CD4-positive, alpha-beta T cell treated with Interleukin-10 for 1 hour (primary cell): ENCODE measurements around the gene SPEN.
"Not testable (repeated sequence)": the region's sequence is repeated elsewhere in the genome, so short reads cannot be mapped to it uniquely, and the experiment has no call there.

Experiments used
- DNase-seq: peaks from one replicate; pipeline ENCODE4 v3.0.0-alpha.2; 2020

SPEN gene

GRCh38 chr1:15833842-15834405, 13.6 kb upstream of the SPEN start:
- no peak for DNase-seq

- peak; percentile 90 for DNase-seq
Measured at GRCh38 chr1:15834406-15835204, 12.9 kb upstream of the SPEN start.

DNA sequence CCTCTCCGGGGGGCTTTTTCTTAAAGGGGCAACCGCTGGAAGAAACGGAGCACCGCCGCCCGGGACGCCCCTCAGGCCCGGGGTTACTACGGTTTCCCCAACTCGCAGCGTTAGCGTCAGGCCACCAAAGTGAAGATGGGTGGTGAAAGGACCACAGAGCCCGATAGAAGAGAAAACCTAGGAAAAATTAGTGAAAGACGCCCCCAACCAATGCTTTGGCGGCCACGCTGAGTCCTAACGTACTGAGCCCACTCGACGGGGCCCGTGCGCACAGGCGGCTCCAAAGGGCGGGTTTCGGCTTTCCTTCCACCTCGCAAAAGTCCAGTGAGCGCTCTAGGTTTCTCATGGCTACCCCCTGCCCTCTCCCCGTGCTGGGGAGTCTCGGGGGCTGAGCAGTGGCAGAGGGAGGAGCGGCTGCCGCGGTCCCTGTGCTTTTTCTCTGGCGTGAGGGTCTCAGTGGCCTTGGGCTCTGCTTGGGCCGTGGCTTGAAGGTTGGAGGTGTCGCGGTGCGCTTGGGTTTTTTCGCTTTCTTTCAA, 12.2 kb upstream of the SPEN start:
- no peak for DNase-seq

GRCh38 chr1:15835741-15836510, 11.6 kb upstream of the SPEN start:
- DNase-seq, result peak; percentile 99

DNA sequence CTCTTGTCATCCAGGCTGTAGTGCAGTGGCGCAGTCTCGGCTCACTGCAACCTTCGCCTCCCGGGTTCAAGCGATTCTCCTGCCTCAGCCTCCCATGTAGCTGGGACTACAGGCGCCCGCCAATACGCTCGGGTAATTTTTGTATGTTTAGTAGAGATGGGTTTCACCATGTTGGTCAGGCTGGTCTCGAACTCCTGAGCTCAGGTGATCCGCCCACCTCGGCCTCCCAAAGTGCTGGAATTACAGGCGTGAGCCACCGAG, 11.1 kb upstream of the SPEN start:
- DNase-seq, result not testable (repeated sequence)

DNA sequence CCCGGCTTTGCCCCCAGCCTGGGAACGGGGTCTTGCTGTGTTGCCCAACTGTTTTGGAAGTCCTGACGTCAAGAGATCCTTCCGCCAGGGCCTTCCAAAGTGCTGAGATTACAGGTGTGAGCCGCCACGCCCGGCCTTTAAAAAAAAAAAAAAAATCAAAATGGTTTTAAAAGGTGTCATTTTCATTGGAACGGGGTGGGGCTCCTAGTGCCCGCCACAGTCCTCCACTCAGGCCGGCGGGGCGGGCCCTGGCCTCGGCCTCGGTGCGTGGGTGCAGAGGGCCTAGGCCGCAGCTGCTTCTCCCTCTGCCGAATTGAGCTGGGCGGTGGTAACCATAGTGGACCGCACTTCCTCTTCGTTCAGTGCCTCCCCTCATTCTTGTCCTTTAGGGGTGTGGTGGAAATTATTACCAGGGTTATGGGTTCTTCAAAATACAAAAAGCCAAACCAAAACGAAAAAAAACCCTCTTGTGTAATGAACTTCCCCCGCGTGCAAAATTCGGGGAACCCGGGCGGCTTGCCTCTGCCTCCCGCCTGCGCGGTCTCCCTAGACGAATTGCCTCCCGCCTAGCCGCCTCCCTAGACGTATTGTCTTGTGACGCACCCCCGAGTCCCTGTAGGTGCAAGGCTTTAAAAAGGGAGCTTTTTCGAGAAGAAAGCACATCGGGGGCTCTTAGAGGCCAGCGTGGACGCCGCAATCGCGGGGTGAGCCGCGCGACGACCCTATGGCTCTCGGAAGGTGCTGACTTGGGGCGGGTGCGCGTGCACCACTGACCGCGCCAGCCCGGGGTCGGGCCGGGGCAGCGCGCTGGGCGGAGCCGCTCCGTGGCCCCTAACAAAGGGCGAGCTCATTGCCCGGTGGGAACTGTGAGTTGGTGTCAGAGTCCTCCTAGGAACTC, 10.5 kb upstream of the SPEN start:
- DNase-seq, result peak; percentile 68

DNA sequence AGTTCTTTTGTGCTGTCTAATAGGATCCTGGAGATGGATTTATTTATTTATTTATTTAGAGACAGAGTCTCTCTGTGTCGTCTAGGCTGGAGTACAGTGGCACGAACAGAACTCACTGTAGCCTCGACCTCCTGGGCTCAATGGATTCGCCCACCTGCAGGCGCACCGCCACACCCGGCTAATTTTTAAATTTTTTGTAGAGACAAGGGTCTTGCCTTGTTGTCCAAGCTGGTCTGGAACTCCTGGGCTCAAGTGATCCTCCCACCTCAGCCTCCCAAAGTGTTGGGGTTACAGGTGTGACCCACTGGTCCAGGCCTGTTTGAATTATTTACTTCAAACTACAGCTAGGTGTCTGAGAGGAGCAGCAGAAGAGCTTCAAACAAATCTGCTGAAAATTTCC, 9.6 kb upstream of the SPEN start:
- DNase-seq, result no peak

GRCh38 chr1:15838721-15839120, 8.8 kb upstream of the SPEN start:
- DNase-seq, result no peak

- DNase-seq, result no peak
Measured at GRCh38 chr1:15843826-15844572, 3.5 kb upstream of the SPEN start.

- DNase-seq, result not testable (repeated sequence)
Measured at GRCh38 chr1:15846056-15846455, 1.5 kb upstream of the SPEN start.

GRCh38 chr1:15847893-15848142, 311 bp downstream of the SPEN start:
- no peak for DNase-seq

DNA sequence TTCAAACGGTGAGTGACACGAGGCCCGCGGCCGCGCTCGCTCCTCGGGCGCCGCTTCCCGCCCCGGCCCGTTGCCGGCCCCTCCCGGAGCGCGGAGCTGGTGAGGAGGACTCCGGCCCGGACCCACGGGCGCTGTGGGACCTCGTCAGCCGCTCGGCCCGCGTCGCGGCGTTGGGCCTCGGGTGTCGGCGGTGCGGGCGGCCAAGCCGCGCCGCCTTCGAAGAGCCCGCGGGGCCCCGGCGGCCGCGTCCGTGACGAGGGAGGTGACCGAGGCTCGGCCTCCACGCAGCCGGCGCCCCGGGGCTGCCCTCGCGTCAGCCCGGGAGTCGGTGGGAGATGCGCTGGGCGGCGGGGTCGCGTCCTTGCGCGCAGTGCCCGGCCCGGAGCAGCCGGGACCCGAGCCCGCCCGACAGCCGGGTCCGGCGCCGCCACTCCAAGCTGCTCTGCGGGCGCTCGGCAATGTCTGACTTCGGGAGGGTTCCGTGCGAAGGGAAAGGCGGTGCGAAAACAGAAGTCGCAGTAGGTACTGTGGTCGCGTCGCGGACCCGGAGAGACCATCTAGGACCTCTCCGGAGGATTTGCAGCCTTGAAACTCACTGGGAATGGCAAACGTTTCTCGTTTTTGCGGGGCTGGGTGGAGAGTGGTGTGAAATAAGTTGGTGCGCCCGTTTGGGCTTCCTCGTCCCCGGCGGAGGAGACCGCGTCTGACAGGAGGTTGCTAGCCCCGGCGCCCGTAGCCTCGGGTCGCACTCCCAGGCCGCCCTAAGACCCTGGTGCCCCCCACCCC, 829 bp downstream of the SPEN start:
- peak; percentile 48 for DNase-seq

- DNase-seq, result peak; percentile 77
Measured at GRCh38 chr1:15848929-15849774, 1.6 kb downstream of the SPEN start.

- peak; percentile 19 for DNase-seq
Measured at GRCh38 chr1:15849775-15850324, 2.3 kb downstream of the SPEN start.

GRCh38 chr1:15850471-15851001, 3.0 kb downstream of the SPEN start:
- DNase-seq, result no peak

GRCh38 chr1:15851210-15852035, 3.9 kb downstream of the SPEN start:
- DNase-seq, result no peak

DNA sequence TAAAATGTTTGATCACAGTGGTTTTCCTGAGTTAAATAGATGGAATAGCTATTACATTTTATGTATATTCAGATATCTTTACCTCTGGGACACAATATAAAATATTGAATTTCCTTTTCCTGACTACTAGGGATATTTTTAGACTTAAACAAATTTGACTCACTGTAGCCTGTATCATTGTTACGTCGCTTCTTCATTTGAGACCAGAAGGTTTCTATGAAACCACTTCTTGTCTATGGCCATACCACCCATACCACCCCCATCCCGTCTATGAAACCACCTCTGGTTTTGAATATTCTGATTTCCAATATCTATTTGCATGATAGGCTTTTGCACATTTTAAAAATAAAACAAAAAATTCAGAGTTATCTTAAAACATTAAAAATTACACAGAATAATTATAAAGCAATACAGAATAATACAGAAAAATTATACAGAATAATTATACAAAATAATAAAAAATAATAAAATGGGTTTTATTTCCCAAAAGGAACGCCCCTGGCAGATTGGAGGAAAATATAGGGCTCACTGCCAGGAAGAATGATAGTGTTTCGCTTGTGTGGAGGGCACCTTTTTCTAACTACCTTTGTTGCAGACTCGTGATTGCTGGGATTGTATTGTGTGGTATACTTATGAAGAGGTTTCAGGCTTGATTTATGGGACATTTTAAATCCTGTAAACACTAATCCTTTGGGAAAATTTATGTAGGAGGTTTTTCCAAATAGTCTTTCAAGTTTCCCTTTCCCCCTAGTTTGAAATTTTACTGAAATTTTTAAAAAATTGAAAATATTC, 4.7 kb downstream of the SPEN start:
- no peak for DNase-seq

DNA sequence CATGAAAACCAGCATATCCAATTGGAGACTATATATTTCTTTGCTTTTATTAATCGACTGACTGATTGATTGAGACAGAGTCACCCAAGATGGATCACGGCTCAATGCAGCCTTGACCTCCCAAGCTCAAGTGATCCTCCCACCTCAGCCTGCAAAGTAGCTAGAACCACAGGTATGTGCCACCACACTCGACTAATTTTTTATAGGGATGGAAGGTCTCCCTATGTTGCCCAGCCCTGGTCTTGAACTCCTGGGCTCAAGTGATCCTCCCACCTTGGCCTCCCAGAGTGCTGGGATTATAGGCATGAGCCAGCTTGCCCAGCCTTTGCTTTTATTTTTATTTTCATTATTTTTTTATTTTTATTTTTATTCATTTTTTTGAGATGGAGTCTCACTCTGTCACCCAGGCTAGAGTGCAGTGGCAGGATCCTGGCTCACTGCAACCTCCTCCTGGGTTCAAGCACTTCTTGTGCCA, 5.4 kb downstream of the SPEN start:
- no peak for DNase-seq
